Chondrocyte (in vitro differentiated cells): Measurements from ENCODE around the gene TRDMT1. TPM values are rescaled to one million over a fixed set of nuclear protein-coding genes. Genes with fewer than 3 reads are reported as not detected.

Experiments used
- DNase-seq: peaks from one replicate; pipeline ENCODE4 v3.0.0; 2021; ENCODE audit warnings: mixed read lengths, low spot score
- H3K27ac Mint-ChIP-seq: one replicate; pipeline ENCODE4 v1.8.0; 2021; ENCODE audit warnings: mild to moderate bottlenecking, moderate library complexity, mixed read lengths; ENCODE audit not compliant: unreplicated experiment
- H3K27me3 Mint-ChIP-seq: 2 replicates; pipeline ENCODE4 v1.8.0; 2021; ENCODE audit warnings: low read depth, mixed read lengths
- H3K36me3 Mint-ChIP-seq: 2 replicates; pipeline ENCODE4 v1.8.0; 2021; ENCODE audit warnings: low read depth, mixed read lengths
- H3K4me1 Mint-ChIP-seq: 2 replicates; pipeline ENCODE4 v1.8.0; 2021; ENCODE audit warnings: low read depth, mild to moderate bottlenecking, mixed read lengths
- H3K4me3 Mint-ChIP-seq: one replicate; pipeline ENCODE4 v1.8.0; 2021; ENCODE audit warnings: mild to moderate bottlenecking, moderate library complexity, mixed read lengths; ENCODE audit not compliant: unreplicated experiment
- H3K9me3 Mint-ChIP-seq: 2 replicates; pipeline ENCODE4 v1.8.0; 2021; ENCODE audit warnings: low read depth, mixed read lengths
- total RNA-seq: library from RNA; stranded (reverse); gene quantifications from 3 replicates; pipeline ENCODE4 v1.2.1, GENCODE V29; 2021
- TF ChIP-seq, protein P1 (sequence below): fragments of 200-600 bp; sonication (generic); IDR thresholded peaks from 2 replicates; pipeline ENCODE4 v1.5.0; 2021; ENCODE audit warnings: antibody characterized with exemption, mild to moderate bottlenecking, moderate library complexity

The TRDMT1 gene
- total RNA-seq, 1 donor from 2014 or later: 4.7 TPM

DNA sequence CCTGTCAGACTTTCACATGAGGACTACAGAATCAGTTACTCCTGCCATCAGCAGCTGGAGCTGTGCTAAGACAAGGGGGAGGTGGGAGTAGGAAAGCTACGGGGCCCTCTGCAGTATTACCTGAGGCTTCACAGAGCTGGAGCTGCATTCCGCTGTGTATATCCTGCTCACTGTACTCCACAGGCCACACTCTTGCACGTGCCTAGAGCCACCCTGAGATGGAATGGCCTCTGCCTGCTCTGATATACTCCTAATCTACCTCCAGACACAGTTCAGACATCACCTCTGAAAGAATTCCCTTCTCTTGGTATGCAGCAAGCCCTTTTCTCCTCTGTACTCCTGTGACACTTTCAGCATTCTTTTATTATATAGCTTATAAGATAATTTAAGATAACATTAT, 34.8 kb downstream of the TRDMT1 start:
- Mint-ChIP-seq H3K9me3 (peaks cover 4% of the 10 kb centered on the region), H3K27ac (no peak overlapping the region), H3K4me3 (no peak overlapping the region), H3K36me3 (peaks cover 6% of the 10 kb centered on the region), H3K4me1 (peaks cover 6% of the 10 kb centered on the region), H3K27me3 (no peaks in the 10 kb centered on the region)
- DNase-seq: no peak
- TF ChIP-seq, protein P1, sequence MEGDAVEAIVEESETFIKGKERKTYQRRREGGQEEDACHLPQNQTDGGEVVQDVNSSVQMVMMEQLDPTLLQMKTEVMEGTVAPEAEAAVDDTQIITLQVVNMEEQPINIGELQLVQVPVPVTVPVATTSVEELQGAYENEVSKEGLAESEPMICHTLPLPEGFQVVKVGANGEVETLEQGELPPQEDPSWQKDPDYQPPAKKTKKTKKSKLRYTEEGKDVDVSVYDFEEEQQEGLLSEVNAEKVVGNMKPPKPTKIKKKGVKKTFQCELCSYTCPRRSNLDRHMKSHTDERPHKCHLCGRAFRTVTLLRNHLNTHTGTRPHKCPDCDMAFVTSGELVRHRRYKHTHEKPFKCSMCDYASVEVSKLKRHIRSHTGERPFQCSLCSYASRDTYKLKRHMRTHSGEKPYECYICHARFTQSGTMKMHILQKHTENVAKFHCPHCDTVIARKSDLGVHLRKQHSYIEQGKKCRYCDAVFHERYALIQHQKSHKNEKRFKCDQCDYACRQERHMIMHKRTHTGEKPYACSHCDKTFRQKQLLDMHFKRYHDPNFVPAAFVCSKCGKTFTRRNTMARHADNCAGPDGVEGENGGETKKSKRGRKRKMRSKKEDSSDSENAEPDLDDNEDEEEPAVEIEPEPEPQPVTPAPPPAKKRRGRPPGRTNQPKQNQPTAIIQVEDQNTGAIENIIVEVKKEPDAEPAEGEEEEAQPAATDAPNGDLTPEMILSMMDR: no peak

DNA sequence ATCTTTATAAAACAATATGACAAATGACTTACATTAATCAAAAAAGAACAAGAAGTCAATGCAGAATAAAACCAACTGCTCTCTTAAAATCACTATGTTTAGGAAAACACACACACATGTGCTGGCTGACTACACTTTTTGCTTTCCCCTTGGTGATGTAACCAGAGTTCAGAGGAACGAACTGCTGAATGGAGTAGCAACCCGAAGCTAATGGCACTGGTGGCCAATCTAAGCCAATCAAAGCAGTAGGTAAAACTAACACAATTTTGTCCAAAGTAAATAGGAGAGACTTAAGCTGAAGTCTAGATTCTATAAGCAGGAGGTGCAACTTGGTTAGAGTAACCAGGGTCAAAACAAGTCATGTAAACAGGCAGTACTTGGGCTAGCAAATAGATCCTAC, 38.6 kb downstream of the TRDMT1 start:
- DNase-seq: no peak

DNA sequence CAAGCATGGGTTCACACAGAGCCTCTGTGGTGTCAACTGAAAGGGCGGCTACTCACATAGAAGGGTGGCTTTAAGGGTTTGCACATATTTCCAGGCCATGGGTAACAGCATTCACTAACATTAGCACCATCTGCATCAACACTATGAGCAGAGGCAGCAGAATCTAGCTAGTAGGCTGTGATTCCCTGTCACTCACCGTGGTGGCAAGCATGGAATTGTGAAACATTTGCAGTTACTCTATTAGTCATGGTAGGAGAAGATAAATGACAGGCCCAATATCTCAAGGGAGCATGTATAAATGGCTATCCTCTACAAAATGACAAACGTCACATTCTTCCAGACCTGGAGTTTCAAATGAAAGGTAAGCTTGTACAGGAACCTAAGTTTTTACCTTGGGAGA, 39.7 kb downstream of the TRDMT1 start:
- no peak for DNase-seq
- TF ChIP-seq, protein P1: no peak
- no peak overlapping the region for H3K4me3 Mint-ChIP-seq
- no peaks in the 10 kb centered on the region for H3K27me3 Mint-ChIP-seq
- H3K9me3 Mint-ChIP-seq: peaks cover 4% of the 10 kb centered on the region
- peaks cover 5% of the 10 kb centered on the region for H3K36me3 Mint-ChIP-seq
- H3K27ac Mint-ChIP-seq: no peak overlapping the region
- H3K4me1 Mint-ChIP-seq: peaks cover 10% of the 10 kb centered on the region

More for the DNA sequence above, 38.6 kb downstream of the TRDMT1 start:
- no peak overlapping the region for H3K27ac Mint-ChIP-seq
- H3K27me3 Mint-ChIP-seq: no peaks in the 10 kb centered on the region
- TF ChIP-seq, protein P1: no peak
- peaks cover 6% of the 10 kb centered on the region for H3K4me1 Mint-ChIP-seq
- H3K9me3 Mint-ChIP-seq: peaks cover 4% of the 10 kb centered on the region
- H3K36me3 Mint-ChIP-seq: peaks cover 5% of the 10 kb centered on the region
- H3K4me3 Mint-ChIP-seq: no peak overlapping the region

DNA sequence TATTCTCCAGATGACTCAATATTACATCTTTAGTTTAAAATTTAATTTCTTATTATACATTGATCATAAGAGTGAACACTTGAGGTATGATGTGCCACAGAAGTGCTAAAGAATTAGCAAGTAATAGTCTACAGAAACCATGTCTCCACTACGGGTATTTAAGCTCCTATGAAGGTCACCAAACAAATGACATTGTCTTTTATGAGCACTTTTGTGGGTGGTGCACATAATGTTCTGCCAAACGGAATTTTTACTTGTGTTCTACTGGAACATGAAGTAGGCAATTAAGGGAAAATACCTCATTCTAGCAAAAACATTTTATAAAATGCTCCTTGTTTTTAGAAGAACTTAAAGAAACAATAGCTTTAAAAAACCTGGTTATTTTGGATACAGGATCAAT, 44.4 kb downstream of the TRDMT1 start:
- H3K27ac Mint-ChIP-seq: no peak overlapping the region
- DNase-seq: no peak
- H3K27me3 Mint-ChIP-seq: no peaks in the 10 kb centered on the region
- H3K36me3 Mint-ChIP-seq: peaks cover 1% of the 10 kb centered on the region
- H3K4me3 Mint-ChIP-seq: no peak overlapping the region
- H3K9me3 Mint-ChIP-seq: no peaks in the 10 kb centered on the region
- H3K4me1 Mint-ChIP-seq: peaks cover 35% of the 10 kb centered on the region
- TF ChIP-seq, protein P1: no peak

DNA sequence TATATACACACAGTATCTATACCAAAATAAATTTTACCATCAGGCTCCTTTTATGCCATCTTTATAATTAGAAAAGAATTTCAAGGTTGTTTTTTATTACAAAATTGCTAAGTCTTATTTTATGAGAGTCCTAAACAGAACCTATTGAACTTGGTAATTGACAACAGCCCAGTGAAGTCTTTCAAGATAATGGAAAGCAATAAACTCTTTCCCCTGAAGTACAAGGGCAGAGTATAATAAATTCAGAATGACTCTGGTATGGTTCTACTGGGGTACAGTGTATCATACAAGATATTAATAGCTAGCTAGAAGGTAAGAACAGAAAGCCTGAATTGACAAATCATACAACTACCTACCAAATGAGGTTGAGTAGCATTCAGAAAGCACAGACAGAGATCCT, 45.6 kb downstream of the TRDMT1 start:
- H3K9me3 Mint-ChIP-seq: no peaks in the 10 kb centered on the region
- TF ChIP-seq, protein P1: no peak
- peaks cover 40% of the 10 kb centered on the region for H3K4me1 Mint-ChIP-seq
- peaks cover 1% of the 10 kb centered on the region for H3K36me3 Mint-ChIP-seq
- H3K27ac Mint-ChIP-seq: no peak overlapping the region
- H3K4me3 Mint-ChIP-seq: no peak overlapping the region
- no peaks in the 10 kb centered on the region for H3K27me3 Mint-ChIP-seq
- DNase-seq: no peak
